Nephron (organoid): ENCODE data around the gene PLET1.

Source experiments
- H3K27ac Mint-ChIP-seq, 3 experiments: 2 replicates each; pipeline ENCODE4 v1.8.0; 2020; ENCODE audit warnings: mixed read lengths in 3 of 3, mild to moderate bottlenecking in 2 of 3, moderate library complexity in 1 of 3
- H3K27me3 Mint-ChIP-seq: 2 replicates; pipeline ENCODE4 v1.8.0; 2021; ENCODE audit warnings: low read depth, mild to moderate bottlenecking, moderate library complexity, mixed read lengths
- H3K36me3 Mint-ChIP-seq: 2 replicates; pipeline ENCODE4 v1.8.0; 2020; ENCODE audit warnings: low read depth, mixed read lengths
- H3K4me1 Mint-ChIP-seq: 2 replicates; pipeline ENCODE4 v1.8.0; 2020; ENCODE audit warnings: mixed read lengths
- H3K4me3 Mint-ChIP-seq, 3 experiments: 2 replicates each; pipeline ENCODE4 v1.8.0; 2020; ENCODE audit warnings: mild to moderate bottlenecking in 3 of 3, mixed read lengths in 3 of 3, moderate library complexity in 2 of 3
- H3K9me3 Mint-ChIP-seq: 2 replicates; pipeline ENCODE4 v1.8.0; 2020; ENCODE audit warnings: mixed read lengths
- CTCF ChIP-seq, 3 experiments: fragments of 200-600 bp; sonication (generic); IDR thresholded peaks; one replicate each; pipeline ENCODE4 v1.5.0; 2021; ENCODE audit warnings: antibody characterized with exemption in 3 of 3; ENCODE audit not compliant: unreplicated experiment in 3 of 3

The PLET1 gene

GRCh38 chr11:112215621-112216020 is 45.0 kb downstream of the PLET1 start:
- Mint-ChIP-seq H3K36me3 (no peaks in the 10 kb centered on the region), H3K4me1 (no peaks in the 10 kb centered on the region), H3K27me3 (peaks cover 4% of the 10 kb centered on the region), H3K27ac (no peak overlapping the region), H3K4me3 (no peak overlapping the region), H3K9me3 (no peaks in the 10 kb centered on the region)
- TF ChIP-seq CTCF (IDR thresholded peaks at IDR 0.05; ENCODE audit: unreplicated experiment in 3 of 3) = no peak

DNA sequence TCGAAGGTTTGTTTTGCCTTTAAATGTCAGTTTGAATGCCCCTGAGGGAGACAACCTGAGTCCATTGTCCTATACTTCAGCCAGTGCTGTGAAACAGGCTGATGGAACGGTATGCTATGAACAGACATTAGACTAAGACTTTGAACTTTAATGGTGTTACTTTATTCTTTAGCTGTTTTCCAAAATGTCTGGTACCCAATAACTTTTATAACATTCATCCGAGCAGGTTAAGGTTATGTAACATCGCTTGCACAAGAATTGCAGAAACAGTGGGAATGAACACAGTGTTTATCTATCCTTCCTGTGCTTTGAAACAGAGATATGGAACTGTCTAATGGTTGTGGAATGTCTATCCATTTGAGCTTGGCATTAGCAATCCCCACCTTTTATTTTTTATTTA is 46.9 kb downstream of the PLET1 start:
- no peak for TF ChIP-seq CTCF (IDR thresholded peaks at IDR 0.05; ENCODE audit: unreplicated experiment in 3 of 3)
- Mint-ChIP-seq H3K4me1 (no peaks in the 10 kb centered on the region), H3K27ac (no peak overlapping the region), H3K9me3 (no peaks in the 10 kb centered on the region), H3K27me3 (peaks cover 4% of the 10 kb centered on the region), H3K36me3 (no peaks in the 10 kb centered on the region), H3K4me3 (no peak overlapping the region)

- Mint-ChIP-seq H3K36me3 (no peaks in the 10 kb centered on the region), H3K4me3 (no peak overlapping the region), H3K9me3 (no peaks in the 10 kb centered on the region), H3K27ac (no peak overlapping the region), H3K27me3 (peaks cover 4% of the 10 kb centered on the region), H3K4me1 (no peaks in the 10 kb centered on the region)
- TF ChIP-seq CTCF (IDR thresholded peaks at IDR 0.05; ENCODE audit: unreplicated experiment in 3 of 3) = no peak
Observed at GRCh38 chr11:112212710-112213109, 48.0 kb downstream of the PLET1 start.

DNA sequence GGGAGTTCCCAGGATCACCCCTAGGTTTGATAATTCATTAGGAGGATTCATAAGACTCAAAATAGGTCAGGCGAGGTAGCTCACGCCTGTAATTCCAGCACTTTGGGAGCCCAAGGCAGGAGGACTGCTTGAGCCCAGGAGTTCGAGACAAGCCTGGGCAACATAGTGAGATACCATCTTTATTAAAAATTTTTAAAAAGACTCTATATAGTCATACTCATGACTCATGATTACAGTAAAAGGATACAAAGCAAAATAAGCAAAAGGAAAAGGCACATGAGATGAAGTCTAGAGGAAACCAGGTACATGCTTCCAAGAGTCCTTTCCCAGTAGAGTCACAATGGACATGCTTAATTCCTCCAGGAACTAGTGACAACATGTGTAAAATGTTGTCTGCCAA is 48.4 kb downstream of the PLET1 start:
- Mint-ChIP-seq H3K36me3 (no peaks in the 10 kb centered on the region), H3K4me1 (no peaks in the 10 kb centered on the region)

DNA sequence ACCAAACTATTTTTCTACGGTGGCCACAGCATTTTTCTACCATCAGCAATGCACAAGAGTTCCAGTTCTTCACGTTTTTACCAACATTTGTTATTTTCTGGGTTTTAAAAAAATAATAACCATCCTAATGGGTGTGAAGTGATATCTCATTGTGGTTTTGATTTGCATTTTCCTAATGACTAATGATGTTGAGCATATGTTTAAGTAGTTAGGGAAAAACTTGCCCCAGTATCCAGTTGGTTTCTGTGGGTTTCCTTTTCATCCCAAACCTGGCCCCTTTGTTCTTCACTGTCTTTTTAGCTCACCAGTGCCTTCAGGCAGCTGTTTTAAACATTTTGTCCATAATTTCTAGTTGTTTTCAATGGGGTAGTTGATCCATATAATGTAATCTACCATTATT is 49.1 kb downstream of the PLET1 start:
- no peak overlapping the region for H3K27ac Mint-ChIP-seq
- no peaks in the 10 kb centered on the region for H3K4me1 Mint-ChIP-seq
- H3K36me3 Mint-ChIP-seq = peaks cover 4% of the 10 kb centered on the region
- H3K27me3 Mint-ChIP-seq = peaks cover 4% of the 10 kb centered on the region
- TF ChIP-seq CTCF (IDR thresholded peaks at IDR 0.05; ENCODE audit: unreplicated experiment in 3 of 3) = no peak
- peaks cover 4% of the 10 kb centered on the region for H3K9me3 Mint-ChIP-seq
- no peak overlapping the region for H3K4me3 Mint-ChIP-seq

More for the DNA sequence above, 48.4 kb downstream of the PLET1 start:
- H3K4me3 Mint-ChIP-seq = no peak overlapping the region
- H3K27ac Mint-ChIP-seq = no peak overlapping the region
- no peak for TF ChIP-seq CTCF (IDR thresholded peaks at IDR 0.05; ENCODE audit: unreplicated experiment in 3 of 3)
- H3K27me3 Mint-ChIP-seq = peaks cover 4% of the 10 kb centered on the region
- H3K9me3 Mint-ChIP-seq = no peaks in the 10 kb centered on the region

DNA sequence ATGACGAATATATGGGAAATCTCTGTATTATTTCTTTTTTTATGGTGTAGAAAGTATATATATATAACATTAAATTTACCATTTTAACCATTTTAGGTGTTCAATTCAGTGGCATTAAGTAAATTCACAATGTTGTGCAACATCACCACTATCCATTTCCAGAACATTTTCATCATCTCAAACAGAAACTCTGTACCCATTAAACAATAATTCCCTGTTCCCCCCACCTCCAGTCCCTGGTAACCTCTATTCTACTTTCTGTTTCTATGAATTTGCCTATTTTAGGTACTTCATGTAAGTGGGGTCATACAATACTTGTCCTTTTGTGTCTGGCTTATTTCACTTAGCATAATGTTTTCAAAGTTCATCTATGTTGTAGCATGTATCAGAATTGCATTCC is 49.8 kb downstream of the PLET1 start:
- H3K36me3 Mint-ChIP-seq = peaks cover 4% of the 10 kb centered on the region
- no peak overlapping the region for H3K27ac Mint-ChIP-seq
- no peak for TF ChIP-seq CTCF (IDR thresholded peaks at IDR 0.05; ENCODE audit: unreplicated experiment in 3 of 3)
- no peak overlapping the region for H3K4me3 Mint-ChIP-seq
- no peaks in the 10 kb centered on the region for H3K4me1 Mint-ChIP-seq
- peaks cover 5% of the 10 kb centered on the region for H3K9me3 Mint-ChIP-seq
- H3K27me3 Mint-ChIP-seq = no peaks in the 10 kb centered on the region
